HCT116 (cell line): ENCODE results near the gene TFB1M. TPM values are rescaled to one million over a fixed set of nuclear protein-coding genes. Genes with fewer than 3 reads are reported as not detected.

Experiments used
- ATAC-seq: fragments of 200-7000 bp; cut with Tn5 transposase; 2 replicates; pipeline ENCODE4 v1.9.1; 2020; ENCODE audit warnings: mild to moderate bottlenecking, moderate library complexity
- BruUV-seq: library from RNA; stranded (reverse); fragments of 400-500 nt; replicated peaks from 2 replicates; lab custom pipeline; 2021; lab: Mats Ljungman, UMichigan
- CTCF ChIA-PET: fragments of 300-600 bp; sonication (Branson Sonifier 250); formaldehyde crosslinking; loops from one replicate; lab custom pipeline; 2021; ENCODE audit warnings: antibody characterized with exemption; lab: Charles Lee
- POLR2A ChIA-PET: fragments of 300-600, 350-600 bp; sonication (Branson Sonifier 250); formaldehyde crosslinking; loops from one replicate; lab custom pipeline; 2021; ENCODE audit warnings: antibody characterized with exemption; lab: Charles Lee
- RAD21 ChIA-PET, 2 experiments: fragments of 300-600 bp; sonication (Branson Sonifier 250); formaldehyde crosslinking; loops; one replicate each; lab custom pipeline; 2023; ENCODE audit warnings: low total read pairs in 2 of 2; ENCODE audit not compliant: uncharacterized antibody in 2 of 2, unreplicated experiment in 2 of 2, low non-redundant PET in 1 of 2; lab: Charles Lee
- DNase-seq: peaks from one replicate; pipeline ENCODE4 v3.0.0-alpha.2; 2010; ENCODE audit warnings: low read depth, low spot score
- H2AFZ ChIP-seq: fragments of 200-600 bp; shearing (Covaris generic), sonication (generic); 2 replicates; pipeline ENCODE4 v1.6.1; 2017; ENCODE audit warnings: low read depth, mixed run types, mixed read lengths, antibody characterized with exemption, low read length; ENCODE audit not compliant: poor library complexity, severe bottlenecking
- H3K27ac ChIP-seq: 2 replicates; pipeline ENCODE4 v1.5.1; 2012; ENCODE audit warnings: low read depth, low read length
- H3K27me3 ChIP-seq: fragments of 200-600 bp; sonication (generic); 2 replicates; pipeline ENCODE4 v1.6.1; 2016; ENCODE audit warnings: mixed run types, low read length, mixed read lengths; ENCODE audit not compliant: insufficient read depth
- H3K36me3 ChIP-seq, 2 experiments: fragments of 200-500 bp in 1 of 2; fragments of 200-600 bp in 1 of 2; sonication (Bioruptor generic) in 1 of 2; sonication (generic) in 1 of 2; 2 replicates each; pipeline versions ENCODE4 v1.5.1 to v1.6.1; 2014 to 2016; ENCODE audit warnings: low read length in 2 of 2, inconsistent platforms in 1 of 2, mixed read lengths in 1 of 2, mixed run types in 1 of 2; ENCODE audit not compliant: insufficient read depth in 2 of 2, control insufficient read depth in 1 of 2
- H3K4me1 ChIP-seq, 2 experiments: fragments of 200-600 bp in 1 of 2; sonication (generic) in 1 of 2; 2 replicates each; pipeline versions ENCODE4 v1.5.1 to v1.6.1; 2012 to 2017; ENCODE audit warnings: low read length in 2 of 2, inconsistent platforms in 1 of 2, mild to moderate bottlenecking in 1 of 2, mixed read lengths in 1 of 2, mixed run types in 1 of 2, moderate library complexity in 1 of 2; ENCODE audit not compliant: insufficient read depth in 2 of 2, control insufficient read depth in 1 of 2
- H3K4me2 ChIP-seq: fragments of 200-600 bp; sonication (generic); 2 replicates; pipeline ENCODE4 v1.6.1; 2017; ENCODE audit warnings: mixed run types, low read length, mixed read lengths
- H3K4me3 ChIP-seq, 2 experiments: fragments of 200-600 bp in 1 of 2; sonication (generic) in 1 of 2; replicated peaks in 1 of 2; 2 replicates each; pipeline ENCODE4 v1.5.1; 2011 to 2016; ENCODE audit warnings: low read length in 2 of 2, control low read depth in 1 of 2, low read depth in 1 of 2, mild to moderate bottlenecking in 1 of 2, mixed read lengths in 1 of 2, mixed run types in 1 of 2
- H3K79me2 ChIP-seq: fragments of 200-600 bp; sonication (generic); 2 replicates; pipeline ENCODE4 v1.6.1; 2017; ENCODE audit warnings: mild to moderate bottlenecking, mixed run types, low read length, moderate library complexity, mixed read lengths; ENCODE audit not compliant: insufficient read depth
- H3K9ac ChIP-seq: fragments of 200-600 bp; sonication (generic); 2 replicates; pipeline ENCODE4 v1.6.1; 2016; ENCODE audit warnings: low read length, mixed read lengths
- H3K9me2 ChIP-seq: fragments of 200-600 bp; sonication (generic), shearing (Covaris generic); 2 replicates; pipeline ENCODE4 v1.6.1; 2017; ENCODE audit warnings: mixed run types, mild to moderate bottlenecking, moderate library complexity; ENCODE audit not compliant: insufficient read depth
- H3K9me3 ChIP-seq, 2 experiments: fragments of 200-500 bp in 1 of 2; fragments of 200-600 bp in 1 of 2; sonication (Bioruptor generic) in 1 of 2; sonication (generic) in 1 of 2; 2 replicates each; pipeline ENCODE4 v1.6.1; 2014 to 2017; ENCODE audit warnings: low read length in 2 of 2, mixed read lengths in 2 of 2, inconsistent platforms in 1 of 2, low read depth in 1 of 2, mild to moderate bottlenecking in 1 of 2, mixed run types in 1 of 2, moderate library complexity in 1 of 2; ENCODE audit not compliant: control insufficient read depth in 1 of 2, insufficient read depth in 1 of 2
- H4K20me1 ChIP-seq: fragments of 200-600 bp; sonication (generic), shearing (Covaris generic); 2 replicates; pipeline ENCODE4 v1.6.1; 2017; ENCODE audit warnings: mixed run types, mild to moderate bottlenecking, moderate library complexity; ENCODE audit not compliant: insufficient read depth
- CBX3 ChIP-seq: IDR thresholded peaks from 2 replicates; pipeline ENCODE4 v1.6.1; 2012; ENCODE audit warnings: low read depth
- CEBPB ChIP-seq: IDR thresholded peaks from 2 replicates; pipeline ENCODE4 v1.6.1; 2012; ENCODE audit warnings: low read depth
- EGR1 ChIP-seq: IDR thresholded peaks from 2 replicates; pipeline ENCODE4 v1.6.1; 2012; ENCODE audit warnings: low read depth
- EZH2 ChIP-seq: fragments of 200-600 bp; sonication (generic); IDR thresholded peaks from 2 replicates; pipeline ENCODE4 v1.6.1; 2017; ENCODE audit warnings: antibody characterized with exemption, mixed run types
- EZH2phosphoT487 ChIP-seq: fragments of 200-600 bp; IDR thresholded peaks from 2 replicates; pipeline ENCODE4 v1.6.1; 2018; ENCODE audit warnings: antibody characterized with exemption, borderline replicate concordance
- JUND ChIP-seq: IDR thresholded peaks from 2 replicates; pipeline ENCODE4 v1.6.1; 2012
- POLR2A ChIP-seq: IDR thresholded peaks from 2 replicates; pipeline ENCODE4 v1.7.0; 2011; ENCODE audit warnings: borderline replicate concordance; ENCODE audit not compliant: insufficient read depth, insufficient read length; ENCODE audit errors: extremely low read depth
- POLR2AphosphoS5 ChIP-seq: IDR thresholded peaks from 2 replicates; pipeline ENCODE4 v1.6.1; 2011; ENCODE audit warnings: mild to moderate bottlenecking, low read depth, low read length, moderate library complexity
- RAD21 ChIP-seq: IDR thresholded peaks from 2 replicates; pipeline ENCODE4 v1.6.1; 2012; ENCODE audit warnings: low read depth, mild to moderate bottlenecking
- SIN3A ChIP-seq: IDR thresholded peaks from 2 replicates; pipeline ENCODE4 v1.6.1; 2012; ENCODE audit warnings: low read depth
- SP1 ChIP-seq: IDR thresholded peaks from 2 replicates; pipeline ENCODE4 v1.6.1; 2012; ENCODE audit warnings: low read depth
- SRF ChIP-seq: IDR thresholded peaks from 2 replicates; pipeline ENCODE4 v1.6.1; 2012; ENCODE audit warnings: low read depth
- TCF7L2 ChIP-seq: IDR thresholded peaks from 2 replicates; pipeline ENCODE4 v1.7.0; 2011; ENCODE audit warnings: borderline replicate concordance, inconsistent platforms; ENCODE audit not compliant: insufficient read depth, insufficient read length; ENCODE audit errors: extremely low read depth
- ZFX ChIP-seq: fragments of 450-650 bp; IDR thresholded peaks from 2 replicates; pipeline ENCODE4 v1.6.1; 2017
- ZNF274 ChIP-seq: fragments of 200-500 bp; sonication (Bioruptor generic); IDR thresholded peaks from 2 replicates; pipeline ENCODE4 v1.6.1; 2014; ENCODE audit warnings: mild to moderate bottlenecking, low read depth, low read length, inconsistent platforms
- intact Hi-C: fragments of 100-400 bp; cut with micrococcal nuclease; formaldehyde crosslinking; loops from 2 replicates; pipeline ENCODE4 v1.10.0; 2022
- total RNA-seq: library from RNA; stranded (reverse); gene quantifications from one replicate; pipeline ENCODE4 v1.2.1, GENCODE V29; 2021; ENCODE audit not compliant: unreplicated experiment
- TF ChIP-seq, protein P1 (sequence below), 3 experiments: fragments of 200-600 bp in 1 of 3; sonication (generic) in 1 of 3; IDR thresholded peaks in 2 of 3; conservative IDR thresholded peaks in 1 of 3; 2 replicates each; pipeline ENCODE4 v1.5.1; 2012 to 2017; ENCODE audit warnings: low read depth in 2 of 3, low read length in 2 of 3, antibody characterized with exemption in 1 of 3, borderline replicate concordance in 1 of 3, control low read depth in 1 of 3, mild to moderate bottlenecking in 1 of 3, mixed read lengths in 1 of 3, mixed run types in 1 of 3, moderate library complexity in 1 of 3; ENCODE audit not compliant: insufficient read depth in 1 of 3
- TF ChIP-seq, protein P2 (sequence below): IDR thresholded peaks from 2 replicates; pipeline ENCODE4 v1.6.1; 2012
- TF ChIP-seq, protein P3 (sequence below): IDR thresholded peaks from 2 replicates; pipeline ENCODE4 v1.6.1; 2012
- TF ChIP-seq, protein P4 (sequence below): IDR thresholded peaks from 2 replicates; pipeline ENCODE4 v1.6.1; 2012; ENCODE audit warnings: low read depth
- TF ChIP-seq, protein P5 (sequence below): IDR thresholded peaks from 2 replicates; pipeline ENCODE4 v1.6.1; 2011; ENCODE audit warnings: mild to moderate bottlenecking, low read length, moderate library complexity; ENCODE audit not compliant: insufficient replicate concordance; ENCODE audit errors: extremely low read depth

Gene TFB1M
- total RNA-seq, 1 experiment from 2014 or later: 43.8 TPM

DNA sequence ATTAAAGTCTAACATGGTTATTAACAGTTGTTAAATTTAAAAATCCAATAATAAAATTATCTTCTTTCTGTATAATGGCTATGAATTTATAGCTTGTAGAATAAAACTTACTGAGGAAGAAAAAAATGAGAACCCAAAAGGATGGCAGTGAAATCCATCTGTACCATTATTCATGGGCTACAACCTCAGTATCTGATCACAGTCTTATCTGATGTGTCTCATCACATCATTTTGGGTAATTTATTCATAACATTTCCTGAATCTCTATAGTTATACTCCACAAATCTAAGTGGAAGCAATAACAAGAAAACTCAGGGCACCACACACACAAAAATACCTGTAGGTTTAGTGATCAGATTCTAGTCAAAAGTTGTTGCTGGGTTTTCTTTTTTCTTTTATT lies 43.1 kb downstream of the TFB1M start:
- Histone ChIP-seq H3K4me3 (no peak overlapping the region), H3K4me2 (no peak overlapping the region), H3K9me2 (no peaks in the 10 kb centered on the region), H3K9ac (no peak overlapping the region), H3K4me1 (peaks cover 5 to 16% of the 10 kb centered on the region in 2 experiments), H3K36me3 (no peaks in the 10 kb centered on the region), H3K79me2 (no peaks in the 10 kb centered on the region; the same call in 1 of the 2 replicates), H4K20me1 (no peaks in the 10 kb centered on the region), H3K27ac (no peak overlapping the region), H3K9me3 (no peaks in the 10 kb centered on the region), H2AFZ (no peak overlapping the region), H3K27me3 (no peaks in the 10 kb centered on the region)
- intact Hi-C loops: no loop called here
- ChIA-PET CTCF (interaction anchor here (0.9 kb wide), 1 partner anchor 94 kb away, joined by 3 read pairs; no protein-coding TSS in a partner anchor), RAD21 (no interaction called here), POLR2A (no interaction called here)
- BruUV-seq: no TSS peak
- ATAC-seq (no peak), DNase-seq (no peak)
- no peak for TF ChIP-seq CBX3
- no peak for TF ChIP-seq SP1
- TF ChIP-seq, protein P1, sequence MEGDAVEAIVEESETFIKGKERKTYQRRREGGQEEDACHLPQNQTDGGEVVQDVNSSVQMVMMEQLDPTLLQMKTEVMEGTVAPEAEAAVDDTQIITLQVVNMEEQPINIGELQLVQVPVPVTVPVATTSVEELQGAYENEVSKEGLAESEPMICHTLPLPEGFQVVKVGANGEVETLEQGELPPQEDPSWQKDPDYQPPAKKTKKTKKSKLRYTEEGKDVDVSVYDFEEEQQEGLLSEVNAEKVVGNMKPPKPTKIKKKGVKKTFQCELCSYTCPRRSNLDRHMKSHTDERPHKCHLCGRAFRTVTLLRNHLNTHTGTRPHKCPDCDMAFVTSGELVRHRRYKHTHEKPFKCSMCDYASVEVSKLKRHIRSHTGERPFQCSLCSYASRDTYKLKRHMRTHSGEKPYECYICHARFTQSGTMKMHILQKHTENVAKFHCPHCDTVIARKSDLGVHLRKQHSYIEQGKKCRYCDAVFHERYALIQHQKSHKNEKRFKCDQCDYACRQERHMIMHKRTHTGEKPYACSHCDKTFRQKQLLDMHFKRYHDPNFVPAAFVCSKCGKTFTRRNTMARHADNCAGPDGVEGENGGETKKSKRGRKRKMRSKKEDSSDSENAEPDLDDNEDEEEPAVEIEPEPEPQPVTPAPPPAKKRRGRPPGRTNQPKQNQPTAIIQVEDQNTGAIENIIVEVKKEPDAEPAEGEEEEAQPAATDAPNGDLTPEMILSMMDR (IDR thresholded peaks at IDR 0.05 in 2 of 3, conservative IDR thresholded peaks at IDR 0.05 in 1 of 3; ENCODE audit: borderline replicate concordance in 1 of 3, insufficient read depth in 1 of 3, low read depth in 2 of 3, low read length in 2 of 3): no peak
- no peak for TF ChIP-seq JUND
- TF ChIP-seq RAD21: no peak
- TF ChIP-seq, protein P2, sequence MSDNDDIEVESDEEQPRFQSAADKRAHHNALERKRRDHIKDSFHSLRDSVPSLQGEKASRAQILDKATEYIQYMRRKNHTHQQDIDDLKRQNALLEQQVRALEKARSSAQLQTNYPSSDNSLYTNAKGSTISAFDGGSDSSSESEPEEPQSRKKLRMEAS: no peak
- TF ChIP-seq, protein P3, sequence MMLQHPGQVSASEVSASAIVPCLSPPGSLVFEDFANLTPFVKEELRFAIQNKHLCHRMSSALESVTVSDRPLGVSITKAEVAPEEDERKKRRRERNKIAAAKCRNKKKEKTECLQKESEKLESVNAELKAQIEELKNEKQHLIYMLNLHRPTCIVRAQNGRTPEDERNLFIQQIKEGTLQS: no peak
- TF ChIP-seq SRF: no peak
- no peak for TF ChIP-seq TCF7L2
- TF ChIP-seq EZH2phosphoT487: no peak
- TF ChIP-seq, protein P4, sequence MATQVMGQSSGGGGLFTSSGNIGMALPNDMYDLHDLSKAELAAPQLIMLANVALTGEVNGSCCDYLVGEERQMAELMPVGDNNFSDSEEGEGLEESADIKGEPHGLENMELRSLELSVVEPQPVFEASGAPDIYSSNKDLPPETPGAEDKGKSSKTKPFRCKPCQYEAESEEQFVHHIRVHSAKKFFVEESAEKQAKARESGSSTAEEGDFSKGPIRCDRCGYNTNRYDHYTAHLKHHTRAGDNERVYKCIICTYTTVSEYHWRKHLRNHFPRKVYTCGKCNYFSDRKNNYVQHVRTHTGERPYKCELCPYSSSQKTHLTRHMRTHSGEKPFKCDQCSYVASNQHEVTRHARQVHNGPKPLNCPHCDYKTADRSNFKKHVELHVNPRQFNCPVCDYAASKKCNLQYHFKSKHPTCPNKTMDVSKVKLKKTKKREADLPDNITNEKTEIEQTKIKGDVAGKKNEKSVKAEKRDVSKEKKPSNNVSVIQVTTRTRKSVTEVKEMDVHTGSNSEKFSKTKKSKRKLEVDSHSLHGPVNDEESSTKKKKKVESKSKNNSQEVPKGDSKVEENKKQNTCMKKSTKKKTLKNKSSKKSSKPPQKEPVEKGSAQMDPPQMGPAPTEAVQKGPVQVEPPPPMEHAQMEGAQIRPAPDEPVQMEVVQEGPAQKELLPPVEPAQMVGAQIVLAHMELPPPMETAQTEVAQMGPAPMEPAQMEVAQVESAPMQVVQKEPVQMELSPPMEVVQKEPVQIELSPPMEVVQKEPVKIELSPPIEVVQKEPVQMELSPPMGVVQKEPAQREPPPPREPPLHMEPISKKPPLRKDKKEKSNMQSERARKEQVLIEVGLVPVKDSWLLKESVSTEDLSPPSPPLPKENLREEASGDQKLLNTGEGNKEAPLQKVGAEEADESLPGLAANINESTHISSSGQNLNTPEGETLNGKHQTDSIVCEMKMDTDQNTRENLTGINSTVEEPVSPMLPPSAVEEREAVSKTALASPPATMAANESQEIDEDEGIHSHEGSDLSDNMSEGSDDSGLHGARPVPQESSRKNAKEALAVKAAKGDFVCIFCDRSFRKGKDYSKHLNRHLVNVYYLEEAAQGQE: no peak
- TF ChIP-seq, protein P5, sequence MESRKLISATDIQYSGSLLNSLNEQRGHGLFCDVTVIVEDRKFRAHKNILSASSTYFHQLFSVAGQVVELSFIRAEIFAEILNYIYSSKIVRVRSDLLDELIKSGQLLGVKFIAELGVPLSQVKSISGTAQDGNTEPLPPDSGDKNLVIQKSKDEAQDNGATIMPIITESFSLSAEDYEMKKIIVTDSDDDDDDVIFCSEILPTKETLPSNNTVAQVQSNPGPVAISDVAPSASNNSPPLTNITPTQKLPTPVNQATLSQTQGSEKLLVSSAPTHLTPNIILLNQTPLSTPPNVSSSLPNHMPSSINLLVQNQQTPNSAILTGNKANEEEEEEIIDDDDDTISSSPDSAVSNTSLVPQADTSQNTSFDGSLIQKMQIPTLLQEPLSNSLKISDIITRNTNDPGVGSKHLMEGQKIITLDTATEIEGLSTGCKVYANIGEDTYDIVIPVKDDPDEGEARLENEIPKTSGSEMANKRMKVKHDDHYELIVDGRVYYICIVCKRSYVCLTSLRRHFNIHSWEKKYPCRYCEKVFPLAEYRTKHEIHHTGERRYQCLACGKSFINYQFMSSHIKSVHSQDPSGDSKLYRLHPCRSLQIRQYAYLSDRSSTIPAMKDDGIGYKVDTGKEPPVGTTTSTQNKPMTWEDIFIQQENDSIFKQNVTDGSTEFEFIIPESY: no peak
- no peak for TF ChIP-seq ZNF274
- TF ChIP-seq ZFX: no peak
- no peak for TF ChIP-seq POLR2A
- no peak for TF ChIP-seq CEBPB
- TF ChIP-seq POLR2AphosphoS5: no peak
- TF ChIP-seq EGR1: no peak
- TF ChIP-seq SIN3A: no peak
- no peak for TF ChIP-seq EZH2
